Fibroblast of skin of back (primary cell): Measurements from ENCODE around the gene FCN1.
"Not testable (repeated sequence)": the region's sequence is repeated elsewhere in the genome, so short reads cannot be mapped to it uniquely, and the experiment has no call there.

Experiments used
- DNase-seq: peaks from one replicate; pipeline ENCODE4 v3.0.0-alpha.2; 2013

FCN1 gene

GRCh38 chr9:134870746-134871662, 46.7 kb downstream of the FCN1 start:
- no peak for DNase-seq

DNA sequence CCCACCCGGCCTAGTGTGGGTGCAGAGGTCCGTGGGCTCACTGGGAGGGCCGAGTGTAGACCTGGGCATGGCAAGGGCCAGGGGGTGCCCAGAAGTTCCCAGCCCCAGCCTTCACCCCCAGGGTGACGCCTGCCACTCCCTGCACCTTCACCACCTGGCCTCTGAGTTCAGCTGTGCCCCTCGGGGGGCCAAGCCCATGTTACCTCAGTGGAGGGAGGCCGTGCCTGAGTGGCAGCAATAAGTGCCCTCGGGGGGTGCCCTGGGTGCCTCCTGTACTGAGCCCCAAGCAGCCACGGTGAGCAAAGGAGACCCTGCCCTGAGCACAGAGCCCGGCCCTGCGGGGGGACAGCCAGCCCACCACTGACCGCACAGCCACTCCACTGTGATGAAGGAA, 47.4 kb downstream of the FCN1 start:
- DNase-seq = no peak

- DNase-seq = no peak
Measured at GRCh38 chr9:134869554-134870300, 48.0 kb downstream of the FCN1 start.

GRCh38 chr9:134868751-134869553, 48.8 kb downstream of the FCN1 start:
- DNase-seq = no peak

GRCh38 chr9:134867917-134868750, 49.6 kb downstream of the FCN1 start:
- no peak for DNase-seq

DNA sequence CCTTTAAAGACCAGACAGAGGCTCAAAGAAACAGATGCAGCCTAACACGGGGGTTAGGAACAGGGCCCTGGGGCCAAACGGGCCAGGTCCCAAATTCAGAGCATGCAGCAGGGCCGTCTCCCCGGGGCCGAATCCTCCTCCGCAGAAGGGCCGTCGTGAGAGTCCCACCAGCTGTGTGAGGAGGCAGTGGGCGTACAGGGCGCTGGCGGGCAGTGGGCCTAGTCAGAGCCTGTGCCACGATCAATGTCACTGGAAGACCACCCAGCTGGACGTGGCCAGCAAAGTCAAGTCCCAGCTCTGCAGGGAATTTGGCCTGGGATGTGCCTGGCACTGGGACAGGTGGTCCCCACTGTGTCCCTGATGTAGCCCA, 52.9 kb downstream of the FCN1 start:
- no peak for DNase-seq

- DNase-seq = peak; percentile 65
Measured at GRCh38 chr9:134863941-134864820, 53.5 kb downstream of the FCN1 start.

DNA sequence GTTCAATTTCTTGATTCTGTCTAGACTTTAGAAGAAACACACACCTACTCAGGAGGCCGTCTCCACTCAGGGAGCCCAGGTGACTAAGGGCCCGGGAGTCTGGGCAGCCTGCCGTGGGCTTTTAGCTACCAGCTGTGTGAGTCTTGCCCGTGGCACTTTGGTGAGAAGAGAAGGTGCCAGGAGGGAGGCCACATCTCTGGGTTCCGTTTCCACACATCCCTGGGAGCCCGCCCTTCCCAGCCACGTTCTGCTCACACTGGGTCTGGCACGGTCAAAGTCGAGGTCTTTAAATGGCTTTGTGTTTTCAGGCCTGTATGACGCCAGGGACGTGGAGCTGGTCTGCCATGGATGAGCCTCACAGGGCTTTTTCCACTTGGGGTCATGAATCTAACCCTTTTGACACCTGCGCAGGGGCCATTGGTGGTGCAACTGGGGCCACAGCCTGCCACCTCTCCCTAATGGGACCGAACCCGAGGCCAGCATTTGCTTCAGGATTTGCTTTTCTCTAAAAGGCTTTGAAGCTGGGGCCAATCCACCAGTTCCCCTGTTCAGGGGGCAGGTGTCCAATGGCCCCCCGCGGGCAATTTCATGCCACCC, 54.3 kb downstream of the FCN1 start:
- peak; percentile 53 for DNase-seq

- no peak for DNase-seq
Measured at GRCh38 chr9:134861595-134862334, 55.9 kb downstream of the FCN1 start.

DNA sequence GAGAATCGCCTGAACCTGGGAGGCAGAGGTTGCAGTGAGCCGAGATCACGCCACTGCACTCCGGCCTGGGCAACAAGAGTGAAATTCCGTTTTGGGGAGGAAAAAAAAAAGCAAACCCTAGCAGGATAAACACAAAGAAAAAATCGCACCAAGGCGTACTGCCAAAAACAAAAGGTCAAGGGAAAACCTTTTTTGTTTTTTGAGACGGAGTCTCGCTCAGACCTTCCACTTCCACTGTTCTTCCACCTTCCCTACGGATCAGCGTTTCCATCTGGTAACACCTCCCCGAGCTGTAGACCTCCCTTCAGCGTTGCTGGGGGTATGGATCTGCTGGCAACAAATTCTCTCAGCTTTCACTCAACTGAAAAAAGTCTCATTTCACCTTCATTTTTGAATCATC, 57.2 kb downstream of the FCN1 start:
- DNase-seq = no peak

GRCh38 chr9:134858051-134858841, 59.5 kb downstream of the FCN1 start:
- DNase-seq = peak; percentile 74

GRCh38 chr9:134857451-134857850, 60.3 kb downstream of the FCN1 start:
- DNase-seq = not testable (repeated sequence)

- DNase-seq = no peak
Measured at GRCh38 chr9:134855900-134856377, 61.8 kb downstream of the FCN1 start.
